CD4-positive, alpha-beta T cell (primary cell): ENCODE data around the gene LCE3A. TPM values are rescaled to one million over a fixed set of nuclear protein-coding genes. Genes with fewer than 3 reads are reported as not detected.

ENCODE experiments used
- ATAC-seq: fragments of 200-7000 bp; cut with Tn5 transposase; one replicate; pipeline ENCODE4 v1.10.0; 2022; ENCODE audit warnings: mild to moderate bottlenecking; ENCODE audit not compliant: poor library complexity
- CTCF ChIA-PET: fragments of 350-600 bp; sonication (Branson Sonifier 250); formaldehyde crosslinking; loops from one replicate; lab custom pipeline; 2021; ENCODE audit warnings: antibody characterized with exemption, inconsistent platforms; lab: Charles Lee
- POLR2A ChIA-PET: fragments of 350-600 bp; sonication (Branson Sonifier 250); formaldehyde crosslinking; loops from one replicate; lab custom pipeline; 2021; ENCODE audit warnings: antibody characterized with exemption, inconsistent platforms; lab: Charles Lee
- DNase-seq, 14 experiments: peaks; one replicate each; pipeline ENCODE4 v3.0.0-alpha.2; 2013 to 2020; ENCODE audit warnings: mixed read lengths in 2 of 14
- H3K27ac ChIP-seq, 2 donors: one replicate each; pipeline versions ENCODE4 v1.5.1 to v1.7.0; 2013; ENCODE audit warnings: low read length in 2 of 2, low read depth in 1 of 2, mild to moderate bottlenecking in 1 of 2
- H3K27me3 ChIP-seq, 2 experiments: 1 replicate in 1 of 2; 2 replicates in 1 of 2; pipeline versions ENCODE4 v1.6.1 to v1.7.0; 2013; ENCODE audit warnings: low read length in 2 of 2, control low read depth in 1 of 2, mild to moderate bottlenecking in 1 of 2, moderate library complexity in 1 of 2; ENCODE audit not compliant: insufficient read depth in 2 of 2, control insufficient read depth in 1 of 2
- H3K36me3 ChIP-seq: one replicate; pipeline ENCODE4 v1.6.1; 2013; ENCODE audit warnings: low read length, control low read depth; ENCODE audit not compliant: insufficient read depth
- H3K4me1 ChIP-seq: one replicate; pipeline ENCODE4 v1.6.1; 2013; ENCODE audit warnings: low read length, control low read depth; ENCODE audit not compliant: insufficient read depth
- H3K4me3 ChIP-seq: one replicate; pipeline ENCODE4 v1.5.1; 2013; ENCODE audit warnings: mild to moderate bottlenecking, low read length, moderate library complexity
- H3K9me3 ChIP-seq, 2 experiments: 1 replicate in 1 of 2; 2 replicates in 1 of 2; pipeline versions ENCODE4 v1.6.1 to v1.7.0; 2013; ENCODE audit warnings: low read length in 2 of 2, mild to moderate bottlenecking in 2 of 2, control low read depth in 1 of 2, moderate library complexity in 1 of 2; ENCODE audit not compliant: control insufficient read depth in 1 of 2, insufficient read depth in 1 of 2
- H3K27ac Mint-ChIP-seq: one replicate; pipeline ENCODE4 v1.8.0; 2020; ENCODE audit warnings: mixed read lengths
- H3K27me3 Mint-ChIP-seq: one replicate; pipeline ENCODE4 v1.8.0; 2021; ENCODE audit warnings: mixed read lengths
- H3K36me3 Mint-ChIP-seq: one replicate; pipeline ENCODE4 v1.8.0; 2021; ENCODE audit warnings: low read depth, mixed read lengths
- H3K4me1 Mint-ChIP-seq: one replicate; pipeline ENCODE4 v1.8.0; 2021; ENCODE audit warnings: low read depth, mixed read lengths
- H3K4me3 Mint-ChIP-seq: one replicate; pipeline ENCODE4 v1.8.0; 2020; ENCODE audit warnings: mild to moderate bottlenecking, mixed read lengths
- H3K9me3 Mint-ChIP-seq: one replicate; pipeline ENCODE4 v1.8.0; 2020; ENCODE audit warnings: mixed read lengths
- intact Hi-C, 2 experiments: fragments of 100-400 bp; cut with DNase I in 1 of 2; cut with micrococcal nuclease in 1 of 2; formaldehyde crosslinking; loops; one replicate each; pipeline versions ENCODE4 v1.15.1 to v1.9.0; 2023 to 2025; cut with DNase I, micrococcal nuclease
- total RNA-seq, 174 experiments: library from RNA in 2 of 174; stranded (reverse) in 2 of 174; gene quantifications; one replicate each; pipeline ENCODE4 v1.2.3 and lab custom pipeline; 2021 to 2026
- TF ChIP-seq, protein P1 (sequence below): fragments of 200-600 bp; IDR thresholded peaks from one replicate; pipeline ENCODE4 v1.8.0; 2022; ENCODE audit warnings: antibody characterized with exemption, mild to moderate bottlenecking

LCE3A gene
- total RNA-seq, 2 experiments from 2014 or later = not detected

DNA sequence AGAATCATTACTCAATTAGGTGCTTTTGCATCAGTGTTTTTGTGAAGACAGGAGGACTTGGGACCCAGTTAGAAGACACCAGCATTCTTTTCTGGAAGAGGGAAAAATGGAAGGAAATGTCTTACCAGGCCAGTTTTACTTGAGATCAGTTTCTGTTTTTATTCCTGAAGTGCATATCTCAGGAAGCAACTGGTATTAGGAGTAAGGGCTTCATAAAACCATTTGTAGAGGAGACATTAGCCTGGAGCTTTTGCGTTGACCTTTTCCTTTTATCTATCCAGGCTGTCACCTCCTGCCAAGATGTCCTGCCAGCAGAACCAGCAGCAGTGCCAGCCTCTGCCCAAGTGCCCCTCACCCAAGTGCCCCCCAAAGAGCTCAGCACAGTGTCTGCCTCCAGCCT lies 9.4 kb downstream of the LCE3A start, which contains the start of gene LCE3B:
Gene LCE3B (plus strand): TSS at position 301 of the 400 bp plus-strand sequence. CDS start 0 bp downstream, at position 301.
- H3K4me1 ChIP-seq = no peaks in the 10 kb centered on the region
- TF ChIP-seq, protein P1, sequence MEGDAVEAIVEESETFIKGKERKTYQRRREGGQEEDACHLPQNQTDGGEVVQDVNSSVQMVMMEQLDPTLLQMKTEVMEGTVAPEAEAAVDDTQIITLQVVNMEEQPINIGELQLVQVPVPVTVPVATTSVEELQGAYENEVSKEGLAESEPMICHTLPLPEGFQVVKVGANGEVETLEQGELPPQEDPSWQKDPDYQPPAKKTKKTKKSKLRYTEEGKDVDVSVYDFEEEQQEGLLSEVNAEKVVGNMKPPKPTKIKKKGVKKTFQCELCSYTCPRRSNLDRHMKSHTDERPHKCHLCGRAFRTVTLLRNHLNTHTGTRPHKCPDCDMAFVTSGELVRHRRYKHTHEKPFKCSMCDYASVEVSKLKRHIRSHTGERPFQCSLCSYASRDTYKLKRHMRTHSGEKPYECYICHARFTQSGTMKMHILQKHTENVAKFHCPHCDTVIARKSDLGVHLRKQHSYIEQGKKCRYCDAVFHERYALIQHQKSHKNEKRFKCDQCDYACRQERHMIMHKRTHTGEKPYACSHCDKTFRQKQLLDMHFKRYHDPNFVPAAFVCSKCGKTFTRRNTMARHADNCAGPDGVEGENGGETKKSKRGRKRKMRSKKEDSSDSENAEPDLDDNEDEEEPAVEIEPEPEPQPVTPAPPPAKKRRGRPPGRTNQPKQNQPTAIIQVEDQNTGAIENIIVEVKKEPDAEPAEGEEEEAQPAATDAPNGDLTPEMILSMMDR = no peak
- ChIA-PET POLR2A (no interaction called here), CTCF (no interaction called here)
- H3K4me3 ChIP-seq = no peak within 1 kb of the TSS
- H3K36me3 ChIP-seq = no peaks in the 10 kb centered on the region
- Mint-ChIP-seq H3K9me3 (peaks cover 6% of the 10 kb centered on the region), H3K27ac (no peak within 1 kb of the TSS), H3K4me1 (no peaks in the 10 kb centered on the region), H3K36me3 (no peaks in the 10 kb centered on the region), H3K27me3 (no peaks in the 10 kb centered on the region), H3K4me3 (no peak within 1 kb of the TSS)
- DNase-seq = no peak
- no peak for ATAC-seq
- intact Hi-C loops = no loop called here
- H3K27ac ChIP-seq = no peak within 1 kb of the TSS
- H3K9me3 ChIP-seq = no peaks in the 10 kb centered on the region
- H3K27me3 ChIP-seq = peaks cover 0 to 14% of the 10 kb centered on the region in 2 experiments

DNA sequence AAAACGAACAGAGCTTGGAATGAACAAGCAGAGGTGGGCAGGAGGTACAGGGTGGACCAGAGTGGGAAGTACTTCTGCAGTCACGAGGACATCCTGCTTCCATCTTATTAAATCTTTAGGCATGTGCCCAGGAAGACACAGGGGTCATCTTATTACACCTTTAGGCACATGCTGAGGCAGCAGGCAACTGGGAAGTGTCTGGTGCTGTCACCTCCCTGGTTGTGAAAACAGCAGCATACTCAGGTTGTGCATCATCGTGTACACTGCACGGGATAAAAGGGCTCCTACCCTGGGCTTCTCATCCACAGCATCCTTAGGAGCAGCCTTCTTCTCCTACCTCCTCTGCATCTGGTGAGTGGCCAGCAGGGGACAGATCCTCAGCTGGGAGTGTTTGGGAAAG lies 23.0 kb downstream of the LCE3A start, which contains the start of gene LCE3C:
Gene LCE3C (plus strand): TSS at position 301 of the 400 bp plus-strand sequence. CDS start 498 bp downstream, outside the sequence.
- no peaks in the 10 kb centered on the region for H3K9me3 Mint-ChIP-seq
- Histone ChIP-seq H3K27ac (no peak within 1 kb of the TSS), H3K9me3 (no peaks in the 10 kb centered on the region), H3K27me3 (peaks cover 0 to 7% of the 10 kb centered on the region in 2 experiments), H3K4me1 (no peaks in the 10 kb centered on the region), H3K36me3 (no peaks in the 10 kb centered on the region), H3K4me3 (no peak within 1 kb of the TSS)
- no peaks in the 10 kb centered on the region for H3K27me3 Mint-ChIP-seq
- H3K4me3 Mint-ChIP-seq = no peak within 1 kb of the TSS
- H3K27ac Mint-ChIP-seq = no peak within 1 kb of the TSS
- no peaks in the 10 kb centered on the region for H3K36me3 Mint-ChIP-seq
- POLR2A ChIA-PET = no interaction called here
- intact Hi-C loops = no loop called here
- ATAC-seq (no peak), DNase-seq (no peak)
- no peaks in the 10 kb centered on the region for H3K4me1 Mint-ChIP-seq
- CTCF ChIA-PET = no interaction called here
- TF ChIP-seq, protein P1 = no peak

DNA sequence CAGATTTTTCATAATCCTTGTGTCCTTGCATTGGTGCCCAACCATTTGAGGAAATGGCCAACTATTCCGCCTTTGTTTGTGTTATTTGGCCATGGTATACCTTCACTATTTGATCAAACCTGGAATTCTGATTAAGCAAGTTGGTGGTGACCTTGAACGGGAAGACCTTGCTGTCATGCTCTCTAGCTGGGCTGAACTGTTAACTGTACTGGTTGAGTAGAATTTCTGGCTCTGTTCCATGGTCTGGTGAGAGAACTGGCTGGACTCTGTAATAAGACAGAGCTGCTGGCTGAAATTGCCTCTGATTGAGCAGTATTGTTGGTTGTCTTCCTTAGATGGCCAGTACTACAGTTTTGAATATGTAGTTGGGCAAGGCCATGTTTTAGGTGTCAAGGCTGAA lies 25.9 kb downstream of the LCE3A start:
- no peak overlapping the region for H3K4me3 ChIP-seq
- H3K9me3 ChIP-seq = no peaks in the 10 kb centered on the region
- TF ChIP-seq, protein P1 = no peak
- peaks cover 0 to 7% of the 10 kb centered on the region in 2 experiments for H3K27me3 ChIP-seq
- POLR2A ChIA-PET = no interaction called here
- no peaks in the 10 kb centered on the region for H3K36me3 ChIP-seq
- H3K4me1 ChIP-seq = no peaks in the 10 kb centered on the region
- Mint-ChIP-seq H3K27me3 (no peaks in the 10 kb centered on the region), H3K4me1 (no peaks in the 10 kb centered on the region), H3K9me3 (no peaks in the 10 kb centered on the region), H3K4me3 (no peak overlapping the region), H3K36me3 (no peaks in the 10 kb centered on the region), H3K27ac (no peak overlapping the region)
- intact Hi-C loops = no loop called here
- no peak overlapping the region for H3K27ac ChIP-seq
- ATAC-seq (no peak), DNase-seq (no peak)
- CTCF ChIA-PET = no interaction called here
